ENCODE data around the gene PIMREG. TPM values are rescaled to one million over a fixed set of nuclear protein-coding genes. Genes with fewer than 3 reads are reported as not detected.

The PIMREG gene
- total RNA-seq, 6 donors from 2014 or later = 0.67 to 1.3 (median 0.77) TPM; not detected in 2

GRCh38 chr17:6427279-6427781 lies 16.9 kb upstream of the PIMREG start:
- TF ChIP-seq EP300 (IDR thresholded peaks at IDR 0.05) (no peak), POLR2A (IDR thresholded peaks at IDR 0.05) (no peak), POLR2AphosphoS5 (IDR thresholded peaks at IDR 0.05) (no peak), CTCF (IDR thresholded peaks at IDR 0.05) (no peak)
- no peaks in the 10 kb centered on the region for H3K36me3 ChIP-seq
- no peaks in the 10 kb centered on the region for H3K27me3 ChIP-seq
- peaks cover 0 to 10% (median 0%) of the 10 kb centered on the region in 4 donors for H3K9me3 ChIP-seq
- ATAC-seq (ENCODE audit: low FRiP score in 2 of 2) (no peak), DNase-seq (no peak)
- peaks cover 0 to 6% (median 0%) of the 10 kb centered on the region in 4 donors for H3K4me1 ChIP-seq
- H3K27ac ChIP-seq = no peak overlapping the region
- 59 to 64% methylated on average over 7 of the region's 7 CpGs for WGBS, 2 donors
- H3K4me3 ChIP-seq = no peak overlapping the region

- H3K4me1 ChIP-seq = peaks cover 0 to 6% (median 0%) of the 10 kb centered on the region in 4 donors
- ATAC-seq (ENCODE audit: low FRiP score in 2 of 2) = no peak
- H3K27me3 ChIP-seq = no peaks in the 10 kb centered on the region
- 83% methylated on average over 13 to 17 of the region's 17 CpGs for WGBS, 2 donors
- no peaks in the 10 kb centered on the region for H3K36me3 ChIP-seq
- DNase-seq = no peak
- no peak overlapping the region for H3K4me3 ChIP-seq
- H3K27ac ChIP-seq = no peak overlapping the region
- TF ChIP-seq POLR2A (IDR thresholded peaks at IDR 0.05) = no peak
- TF ChIP-seq EP300 (IDR thresholded peaks at IDR 0.05) = no peak
- TF ChIP-seq POLR2AphosphoS5 (IDR thresholded peaks at IDR 0.05) = no peak
- TF ChIP-seq CTCF (IDR thresholded peaks at IDR 0.05) = no peak
- H3K9me3 ChIP-seq = peaks cover 0 to 10% (median 0%) of the 10 kb centered on the region in 4 donors
Observed at GRCh38 chr17:6428207-6428965, 15.9 kb upstream of the PIMREG start.

- H3K27ac ChIP-seq = no peak overlapping the region
- no peaks in the 10 kb centered on the region for H3K27me3 ChIP-seq
- no peaks in the 10 kb centered on the region for H3K36me3 ChIP-seq
- no peak overlapping the region for H3K4me3 ChIP-seq
- no peak for DNase-seq
- TF ChIP-seq CTCF (IDR thresholded peaks at IDR 0.05) = no peak
- no peak for TF ChIP-seq EP300 (IDR thresholded peaks at IDR 0.05)
- no peak for TF ChIP-seq POLR2A (IDR thresholded peaks at IDR 0.05)
- TF ChIP-seq POLR2AphosphoS5 (IDR thresholded peaks at IDR 0.05) = no peak
- ATAC-seq (ENCODE audit: low FRiP score in 2 of 2) = no peak
- 94% methylated on average over 6 of the region's 7 CpGs; no CpG with 5 or more reads in 1 of the 2 donors for WGBS, 2 donors
- H3K9me3 ChIP-seq = peaks cover 0 to 10% (median 0%) of the 10 kb centered on the region in 4 donors
- peaks cover 0 to 6% (median 0%) of the 10 kb centered on the region in 4 donors for H3K4me1 ChIP-seq
Observed at GRCh38 chr17:6429266-6429665, 15.0 kb upstream of the PIMREG start.

GRCh38 chr17:6430769-6431168 lies 13.5 kb upstream of the PIMREG start:
- H3K9me3 ChIP-seq = peaks cover 0 to 10% (median 0%) of the 10 kb centered on the region in 4 donors
- TF ChIP-seq CTCF (IDR thresholded peaks at IDR 0.05) = peak in 2 of 6 experiments; percentile 10 to 22
- no peak for TF ChIP-seq EP300 (IDR thresholded peaks at IDR 0.05)
- no peak for TF ChIP-seq POLR2A (IDR thresholded peaks at IDR 0.05)
- no peak for TF ChIP-seq POLR2AphosphoS5 (IDR thresholded peaks at IDR 0.05)
- no peak overlapping the region for H3K27ac ChIP-seq
- H3K27me3 ChIP-seq = no peaks in the 10 kb centered on the region
- H3K4me3 ChIP-seq = no peak overlapping the region
- peaks cover 0 to 6% (median 0%) of the 10 kb centered on the region in 4 donors for H3K4me1 ChIP-seq
- H3K36me3 ChIP-seq = no peaks in the 10 kb centered on the region
- ATAC-seq (ENCODE audit: low FRiP score in 2 of 2) (no peak), DNase-seq (no peak)
